Epithelial cell of prostate (primary cell): ENCODE measurements around the gene ZNF576.
"Not testable (repeated sequence)": the region's sequence is repeated elsewhere in the genome, so short reads cannot be mapped to it uniquely, and the experiment has no call there.

Experiments used
- DNase-seq: peaks from one replicate; pipeline ENCODE4 v3.0.0-alpha.2; 2011; ENCODE audit warnings: low read depth, low spot score
- H3K27ac ChIP-seq: fragments of 450-650 bp; 2 replicates; pipeline ENCODE4 v1.5.1; 2017; ENCODE audit warnings: mild to moderate bottlenecking

ZNF576 gene

DNA sequence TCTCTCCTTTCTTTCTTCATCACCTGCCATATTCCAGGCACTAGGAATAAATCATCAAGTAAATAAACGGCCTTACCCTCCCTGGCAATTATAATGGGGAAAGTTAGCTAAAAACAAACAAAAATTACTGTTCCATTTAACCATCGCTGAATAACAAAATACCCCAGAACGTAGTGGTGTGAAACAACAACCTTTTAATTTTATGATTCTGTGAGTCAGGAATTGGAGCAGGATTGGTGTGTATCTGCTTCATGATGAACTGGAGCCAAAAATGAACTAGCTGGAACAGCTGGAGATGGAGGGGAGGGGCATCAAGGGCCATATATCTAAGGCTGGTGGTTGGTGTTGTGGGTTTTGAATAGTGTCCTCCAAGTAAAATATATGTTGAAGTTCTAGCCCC, 46.9 kb downstream of the ZNF576 start:
- DNase-seq = no peak
- H3K27ac ChIP-seq = no peak overlapping the region

- H3K27ac ChIP-seq = no peak overlapping the region
- DNase-seq = no peak
Measured at GRCh38 chr19:43644181-43644580, 47.8 kb downstream of the ZNF576 start.

- no peak for DNase-seq
- no peak overlapping the region for H3K27ac ChIP-seq
Measured at GRCh38 chr19:43648633-43649032, 52.2 kb downstream of the ZNF576 start.

- no peak overlapping the region for H3K27ac ChIP-seq
- no peak for DNase-seq
Measured at GRCh38 chr19:43649514-43649913, 53.1 kb downstream of the ZNF576 start.

DNA sequence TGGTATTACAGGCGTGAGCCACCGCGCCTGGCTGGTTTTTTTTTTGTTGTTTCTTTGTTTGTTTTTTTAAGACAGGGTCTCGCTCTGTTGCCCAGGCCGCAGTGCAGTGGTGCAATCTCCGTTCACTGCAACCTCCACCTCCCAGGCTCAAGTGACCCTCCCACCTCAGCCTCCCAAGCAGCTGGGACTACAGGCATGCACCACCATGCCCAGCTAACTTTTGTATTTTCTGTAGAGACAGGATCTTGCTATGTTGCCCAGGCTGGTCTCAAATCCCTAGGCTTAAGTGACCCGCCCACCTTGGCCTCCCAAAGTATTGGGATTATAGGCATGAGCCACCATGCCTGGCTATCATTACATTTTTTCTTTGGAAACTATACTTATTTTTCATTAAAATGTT, 53.9 kb downstream of the ZNF576 start:
- not testable (repeated sequence) for DNase-seq, H3K27ac ChIP-seq
